Measurements from ENCODE around the gene LYPD6B. TPM values are rescaled to one million over a fixed set of nuclear protein-coding genes. Genes with fewer than 3 reads are reported as not detected.

Gene LYPD6B
- total RNA-seq, 2 donors from 2014 or later: 9.3 to 9.9 TPM

- no peak for ATAC-seq
- Histone ChIP-seq H3K27ac (no peak overlapping the region), H3K9me3 (no peaks in the 10 kb centered on the region), H3K4me3 (no peak overlapping the region), H3K27me3 (no peaks in the 10 kb centered on the region), H3K4me1 (peaks cover 9% of the 10 kb centered on the region), H3K36me3 (replicated peaks in 1 of 2; ENCODE audit: insufficient read depth in 1 of 2, low read depth in 2 of 2) (no peaks in the 10 kb centered on the region)
- no peak for TF ChIP-seq CTCF (IDR thresholded peaks at IDR 0.05)
- TF ChIP-seq POLR2A (IDR thresholded peaks at IDR 0.05): no peak
- intact Hi-C loops (cut with DNase I): no loop called here
- DNase-seq: no peak
- 74 to 79% methylated on average over 3 to 6 of the region's 6 CpGs for WGBS, 2 donors
Observed at GRCh38 chr2:149034406-149034805, 4.1 kb upstream of the LYPD6B start.

- Histone ChIP-seq H3K4me1 (peaks cover 13% of the 10 kb centered on the region), H3K27me3 (no peaks in the 10 kb centered on the region), H3K9me3 (no peaks in the 10 kb centered on the region), H3K4me3 (no peak overlapping the region), H3K36me3 (replicated peaks in 1 of 2; ENCODE audit: insufficient read depth in 1 of 2, low read depth in 2 of 2) (no peaks in the 10 kb centered on the region), H3K27ac (no peak overlapping the region)
- ATAC-seq (no peak), DNase-seq (no peak)
- 57 to 61% methylated on average over 4 of the region's 4 CpGs for WGBS, 2 donors
- TF ChIP-seq POLR2A (IDR thresholded peaks at IDR 0.05): no peak
- TF ChIP-seq CTCF (IDR thresholded peaks at IDR 0.05): no peak
- intact Hi-C loops (cut with DNase I): no loop called here
Observed at GRCh38 chr2:149036507-149037293, 1.8 kb upstream of the LYPD6B start.

- ATAC-seq (peak; percentile 67), DNase-seq (peak; percentile 46 to 63 (median 52))
- no peak overlapping the region for H3K4me3 ChIP-seq
- peak overlapping the region in 3 of 4 donors; percentile 48 to 71 (median 64) for H3K27ac ChIP-seq
- H3K4me1 ChIP-seq: peaks cover 13% of the 10 kb centered on the region
- TF ChIP-seq CTCF (IDR thresholded peaks at IDR 0.05) (peak in 6 of 7 experiments; percentile 9 to 37 (median 30)), POLR2A (IDR thresholded peaks at IDR 0.05) (no peak)
- H3K9me3 ChIP-seq: no peaks in the 10 kb centered on the region
- intact Hi-C loops (cut with DNase I): no loop called here
- H3K36me3 ChIP-seq (replicated peaks in 1 of 2; ENCODE audit: insufficient read depth in 1 of 2, low read depth in 2 of 2): no peaks in the 10 kb centered on the region
- WGBS, 2 donors: 17 to 43% methylated on average over 6 to 8 of the region's 8 CpGs
- no peaks in the 10 kb centered on the region for H3K27me3 ChIP-seq
Observed at GRCh38 chr2:149037851-149038250, 648 bp upstream of the LYPD6B start.

- peak in 1 of 4 donors; percentile 10 for DNase-seq
- Histone ChIP-seq H3K27me3 (no peaks in the 10 kb centered on the region), H3K9me3 (no peaks in the 10 kb centered on the region), H3K36me3 (replicated peaks in 1 of 2; ENCODE audit: insufficient read depth in 1 of 2, low read depth in 2 of 2) (no peaks in the 10 kb centered on the region), H3K4me1 (peaks cover 13% of the 10 kb centered on the region), H3K4me3 (peak overlapping the region in 1 of 2 donors; percentile 31), H3K27ac (peak overlapping the region in 2 of 4 donors; percentile 64 to 71)
- intact Hi-C loops (cut with DNase I): no loop called here
- WGBS, 2 donors: 6 to 10% methylated on average over 11 of the region's 11 CpGs
- TF ChIP-seq CTCF (IDR thresholded peaks at IDR 0.05): no peak
- TF ChIP-seq POLR2A (IDR thresholded peaks at IDR 0.05): no peak
- no peak for ATAC-seq
Observed at GRCh38 chr2:149039213-149039724, 770 bp downstream of the LYPD6B start.

All from body of pancreas (tissue), 4 donors.